ENCODE results near the gene ACTMAP.

GRCh38 chr19:40716031-40716481 lies 34.2 kb downstream of the ACTMAP start:
- TF ChIP-seq RAD21 (CRISPR knock-in tag; IDR thresholded peaks at IDR 0.05) = no peak
- TF ChIP-seq CTCF (CRISPR knock-in tag; IDR thresholded peaks at IDR 0.05) = no peak
- TF ChIP-seq ZBTB44 (CRISPR knock-in tag; IDR thresholded peaks at IDR 0.05) = no peak
- TF ChIP-seq USF2 (IDR thresholded peaks at IDR 0.05; ENCODE audit: low read depth, low read length) = no peak
- no peak for TF ChIP-seq USF2 (CRISPR knock-in tag; IDR thresholded peaks at IDR 0.05; ENCODE audit: borderline replicate concordance)
- no peak for TF ChIP-seq ZNF224 (CRISPR knock-in tag; IDR thresholded peaks at IDR 0.05)
- no peak for TF ChIP-seq ZNF883 (CRISPR knock-in tag; IDR thresholded peaks at IDR 0.05; ENCODE audit: not compliant biosample characterization)
- TF ChIP-seq ZNF354B (CRISPR knock-in tag; IDR thresholded peaks at IDR 0.05) = no peak
- TF ChIP-seq ZNF24 (IDR thresholded peaks at IDR 0.05) = no peak
